ENCODE measurements around the gene INPP4B. TPM values are rescaled to one million over a fixed set of nuclear protein-coding genes. Genes with fewer than 3 reads are reported as not detected.

INPP4B gene
- polyA plus RNA-seq, 1 of the 3 experiments (the other 2 are of a cell fraction) = 0.08 TPM

- H3K27ac ChIP-seq (ENCODE audit: low read depth in 2 of 2, low read length in 1 of 2) = no peak overlapping the region
- H2AFZ ChIP-seq (ENCODE audit: low read depth) = no peak overlapping the region
- TF ChIP-seq RCOR1 (IDR thresholded peaks at IDR 0.05; ENCODE audit: low read length) (no peak), NRF1 (IDR thresholded peaks at IDR 0.05; ENCODE audit: low read depth, low read length) (no peak)
- H3K4me1 ChIP-seq (ENCODE audit: control insufficient read depth in 1 of 2, insufficient read depth in 2 of 2, low read depth in 1 of 2, low read length in 1 of 2) = no peaks in the 10 kb centered on the region; a peak in 1 of 4 replicates
- no peak for DNase-seq
- no peaks in the 10 kb centered on the region for H3F3A ChIP-seq (replicated peaks; ENCODE audit: insufficient read depth)
- H3K4me3 ChIP-seq (ENCODE audit: low read depth in 2 of 2, low read length in 1 of 2) = no peak overlapping the region
- no peaks in the 10 kb centered on the region for H4K20me1 ChIP-seq (ENCODE audit: insufficient read depth)
- H3K9ac ChIP-seq = no peak overlapping the region
- H3K79me2 ChIP-seq (ENCODE audit: insufficient read depth) = no peaks in the 10 kb centered on the region
- H3K27me3 ChIP-seq (ENCODE audit: insufficient read depth) = no peaks in the 10 kb centered on the region
- H3K36me3 ChIP-seq (replicated peaks in 1 of 2; ENCODE audit: control insufficient read depth in 1 of 2, insufficient read depth in 2 of 2, low read length in 1 of 2) = no peaks in the 10 kb centered on the region
- H3K9me3 ChIP-seq = no peaks in the 10 kb centered on the region
- WGBS (ENCODE audit: low lambda C conversion rate) = 93% methylated on average over 2 of the region's 2 CpGs
- H3K4me2 ChIP-seq = no peak overlapping the region
- ChIA-PET POLR2A (no interaction called here), CTCF (no interaction called here)
- H3K9me2 ChIP-seq = no peaks in the 10 kb centered on the region
These were observed 484.1 kb downstream of the INPP4B start for GRCh38 chr4:142361981-142362380.

GRCh38 chr4:142360657-142361056 lies 485.4 kb downstream of the INPP4B start:
- no peaks in the 10 kb centered on the region for H4K20me1 ChIP-seq (ENCODE audit: insufficient read depth)
- no peaks in the 10 kb centered on the region for H3F3A ChIP-seq (replicated peaks; ENCODE audit: insufficient read depth)
- H3K36me3 ChIP-seq (replicated peaks in 1 of 2; ENCODE audit: control insufficient read depth in 1 of 2, insufficient read depth in 2 of 2, low read length in 1 of 2) = no peaks in the 10 kb centered on the region
- H3K27ac ChIP-seq (ENCODE audit: low read depth in 2 of 2, low read length in 1 of 2) = no peak overlapping the region
- no peaks in the 10 kb centered on the region for H3K79me2 ChIP-seq (ENCODE audit: insufficient read depth)
- no peaks in the 10 kb centered on the region; a peak in 1 of 4 replicates for H3K4me1 ChIP-seq (ENCODE audit: control insufficient read depth in 1 of 2, insufficient read depth in 2 of 2, low read depth in 1 of 2, low read length in 1 of 2)
- H3K9me3 ChIP-seq = no peaks in the 10 kb centered on the region
- no peak overlapping the region for H3K4me2 ChIP-seq
- no peak overlapping the region for H3K9ac ChIP-seq
- TF ChIP-seq TEAD4 (IDR thresholded peaks at IDR 0.05; ENCODE audit: borderline replicate concordance, insufficient read depth) = no peak
- TF ChIP-seq MAX (IDR thresholded peaks at IDR 0.05; ENCODE audit: low read depth) = no peak
- TF ChIP-seq USF2 (IDR thresholded peaks at IDR 0.05; ENCODE audit: borderline replicate concordance, low read depth, low read length) = no peak
- no peak for TF ChIP-seq IRF3 (IDR thresholded peaks at IDR 0.05; ENCODE audit: low read depth, low read length)
- TF ChIP-seq FOSL2 (IDR thresholded peaks at IDR 0.05; ENCODE audit: borderline replicate concordance, low read depth) = no peak
- no peak for TF ChIP-seq REST (IDR thresholded peaks at IDR 0.05; ENCODE audit: low read depth, low read length)
- no peak for TF ChIP-seq RCOR1 (IDR thresholded peaks at IDR 0.05; ENCODE audit: low read length)
- no peak for TF ChIP-seq YY1 (IDR thresholded peaks at IDR 0.05; ENCODE audit: low read depth)
- TF ChIP-seq SMC3 (IDR thresholded peaks at IDR 0.05; ENCODE audit: low read depth, low read length) = no peak
- no peak for TF ChIP-seq ELF1 (IDR thresholded peaks at IDR 0.05)
- no peak for TF ChIP-seq GATA2 (CRISPR knock-in tag; IDR thresholded peaks at IDR 0.05)
- no peak for TF ChIP-seq RFX5 (IDR thresholded peaks at IDR 0.05; ENCODE audit: low read length)
- no peak for TF ChIP-seq FOXJ3 (CRISPR knock-in tag; IDR thresholded peaks at IDR 0.05)
- TF ChIP-seq JUND (IDR thresholded peaks at IDR 0.05) = no peak
- no peak for TF ChIP-seq RXRA (IDR thresholded peaks at IDR 0.05; ENCODE audit: borderline replicate concordance, low read depth)
- TF ChIP-seq POLR2AphosphoS5 (IDR thresholded peaks at IDR 0.05; ENCODE audit: low read depth, low read length) = no peak
- TF ChIP-seq NRF1 (IDR thresholded peaks at IDR 0.05; ENCODE audit: low read depth, low read length) = no peak
- no peak overlapping the region for H3K4me3 ChIP-seq (ENCODE audit: low read depth in 2 of 2, low read length in 1 of 2)
- H2AFZ ChIP-seq (ENCODE audit: low read depth) = no peak overlapping the region
- DNase-seq = no peak
- ChIA-PET POLR2A (no interaction called here), CTCF (interaction anchor here (1.1 kb wide), 1 partner anchor 360 kb away, joined by 3 read pairs; no protein-coding TSS in a partner anchor)
- WGBS (ENCODE audit: low lambda C conversion rate) = 94% methylated on average over 1 of the region's 1 CpG
- H3K27me3 ChIP-seq (ENCODE audit: insufficient read depth) = no peaks in the 10 kb centered on the region
- no peaks in the 10 kb centered on the region for H3K9me2 ChIP-seq
